ENCODE data around the gene LAMA3. TPM values are rescaled to one million over a fixed set of nuclear protein-coding genes. Genes with fewer than 3 reads are reported as not detected.

Gene LAMA3
- total and polyA plus RNA-seq, 2 of the 13 experiments (the other 11 are each of a cell fraction or from before 2014, with no cell fraction given), result 0.45 to 2.2 TPM

DNA sequence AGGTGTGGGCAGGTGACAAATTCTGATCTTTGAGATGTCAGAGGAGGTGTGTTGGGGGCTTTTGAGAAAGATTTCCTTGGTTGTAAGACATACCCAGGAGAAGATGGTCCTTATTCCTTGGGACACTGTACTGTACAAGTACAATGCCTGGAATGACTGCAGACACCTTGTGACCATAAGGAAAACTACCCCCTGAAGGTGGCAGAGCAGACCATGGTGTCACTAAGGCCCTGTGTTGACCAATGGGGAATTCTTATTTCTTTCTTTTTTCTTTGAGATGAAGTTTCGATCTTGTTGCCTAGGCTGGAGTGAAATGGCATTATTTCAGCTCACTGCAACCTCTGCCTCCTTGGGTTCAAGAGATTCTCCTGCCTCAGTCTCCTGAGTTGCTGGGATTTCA, 22.1 kb upstream of the LAMA3 start (continued):
- TF ChIP-seq, protein P1, sequence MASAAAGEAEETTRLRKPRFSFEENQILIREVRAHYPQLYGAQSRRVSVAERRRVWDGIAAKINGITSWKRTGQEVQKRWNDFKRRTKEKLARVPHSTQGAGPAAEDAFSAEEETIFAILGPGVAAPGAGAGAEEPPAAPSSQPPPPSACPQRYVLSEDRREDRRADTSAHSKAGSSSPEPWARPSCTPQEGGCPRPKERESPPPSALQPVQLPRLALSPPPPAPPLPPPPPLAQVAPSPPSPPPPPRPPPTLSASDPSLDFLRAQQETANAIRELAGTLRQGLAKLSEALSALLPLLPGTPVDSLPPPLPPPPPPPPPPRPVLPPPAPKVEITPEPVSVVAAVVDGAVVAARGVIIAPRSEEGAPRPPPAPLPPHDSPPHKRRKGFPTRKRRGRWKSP (CRISPR knock-in tag; IDR thresholded peaks at IDR 0.05), result no peak
- no peak for TF ChIP-seq ATM (IDR thresholded peaks at IDR 0.05; ENCODE audit: borderline replicate concordance)
- no peak for TF ChIP-seq PHF20 (CRISPR knock-in tag; IDR thresholded peaks at IDR 0.05)
- no peak for TF ChIP-seq ZNF331 (CRISPR knock-in tag; IDR thresholded peaks at IDR 0.05)
- no peak for TF ChIP-seq ZNF850 (CRISPR knock-in tag; conservative IDR thresholded peaks at IDR 0.05)
- no peak for TF ChIP-seq IKZF5 (CRISPR knock-in tag; IDR thresholded peaks at IDR 0.05)
- no peak for TF ChIP-seq MAF1 (CRISPR knock-in tag; IDR thresholded peaks at IDR 0.05; ENCODE audit: borderline replicate concordance)
- TF ChIP-seq, protein P2, sequence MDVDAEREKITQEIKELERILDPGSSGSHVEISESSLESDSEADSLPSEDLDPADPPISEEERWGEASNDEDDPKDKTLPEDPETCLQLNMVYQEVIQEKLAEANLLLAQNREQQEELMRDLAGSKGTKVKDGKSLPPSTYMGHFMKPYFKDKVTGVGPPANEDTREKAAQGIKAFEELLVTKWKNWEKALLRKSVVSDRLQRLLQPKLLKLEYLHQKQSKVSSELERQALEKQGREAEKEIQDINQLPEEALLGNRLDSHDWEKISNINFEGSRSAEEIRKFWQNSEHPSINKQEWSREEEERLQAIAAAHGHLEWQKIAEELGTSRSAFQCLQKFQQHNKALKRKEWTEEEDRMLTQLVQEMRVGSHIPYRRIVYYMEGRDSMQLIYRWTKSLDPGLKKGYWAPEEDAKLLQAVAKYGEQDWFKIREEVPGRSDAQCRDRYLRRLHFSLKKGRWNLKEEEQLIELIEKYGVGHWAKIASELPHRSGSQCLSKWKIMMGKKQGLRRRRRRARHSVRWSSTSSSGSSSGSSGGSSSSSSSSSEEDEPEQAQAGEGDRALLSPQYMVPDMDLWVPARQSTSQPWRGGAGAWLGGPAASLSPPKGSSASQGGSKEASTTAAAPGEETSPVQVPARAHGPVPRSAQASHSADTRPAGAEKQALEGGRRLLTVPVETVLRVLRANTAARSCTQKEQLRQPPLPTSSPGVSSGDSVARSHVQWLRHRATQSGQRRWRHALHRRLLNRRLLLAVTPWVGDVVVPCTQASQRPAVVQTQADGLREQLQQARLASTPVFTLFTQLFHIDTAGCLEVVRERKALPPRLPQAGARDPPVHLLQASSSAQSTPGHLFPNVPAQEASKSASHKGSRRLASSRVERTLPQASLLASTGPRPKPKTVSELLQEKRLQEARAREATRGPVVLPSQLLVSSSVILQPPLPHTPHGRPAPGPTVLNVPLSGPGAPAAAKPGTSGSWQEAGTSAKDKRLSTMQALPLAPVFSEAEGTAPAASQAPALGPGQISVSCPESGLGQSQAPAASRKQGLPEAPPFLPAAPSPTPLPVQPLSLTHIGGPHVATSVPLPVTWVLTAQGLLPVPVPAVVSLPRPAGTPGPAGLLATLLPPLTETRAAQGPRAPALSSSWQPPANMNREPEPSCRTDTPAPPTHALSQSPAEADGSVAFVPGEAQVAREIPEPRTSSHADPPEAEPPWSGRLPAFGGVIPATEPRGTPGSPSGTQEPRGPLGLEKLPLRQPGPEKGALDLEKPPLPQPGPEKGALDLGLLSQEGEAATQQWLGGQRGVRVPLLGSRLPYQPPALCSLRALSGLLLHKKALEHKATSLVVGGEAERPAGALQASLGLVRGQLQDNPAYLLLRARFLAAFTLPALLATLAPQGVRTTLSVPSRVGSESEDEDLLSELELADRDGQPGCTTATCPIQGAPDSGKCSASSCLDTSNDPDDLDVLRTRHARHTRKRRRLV (CRISPR knock-in tag; IDR thresholded peaks at IDR 0.05), result no peak
- no peak for TF ChIP-seq KAT2B (IDR thresholded peaks at IDR 0.05; ENCODE audit: borderline replicate concordance, low read depth, low read length)
